ENCODE results near the gene URI1. TPM values are rescaled to one million over a fixed set of nuclear protein-coding genes. Genes with fewer than 3 reads are reported as not detected.
"Not testable (repeated sequence)": the region's sequence is repeated elsewhere in the genome, so short reads cannot be mapped to it uniquely, and the experiment has no call there.

The URI1 gene
- total and polyA plus RNA-seq, 2 donors (not counting 1 experiment from before 2014, with no cell fraction given), result 21.3 to 54.2 TPM

DNA sequence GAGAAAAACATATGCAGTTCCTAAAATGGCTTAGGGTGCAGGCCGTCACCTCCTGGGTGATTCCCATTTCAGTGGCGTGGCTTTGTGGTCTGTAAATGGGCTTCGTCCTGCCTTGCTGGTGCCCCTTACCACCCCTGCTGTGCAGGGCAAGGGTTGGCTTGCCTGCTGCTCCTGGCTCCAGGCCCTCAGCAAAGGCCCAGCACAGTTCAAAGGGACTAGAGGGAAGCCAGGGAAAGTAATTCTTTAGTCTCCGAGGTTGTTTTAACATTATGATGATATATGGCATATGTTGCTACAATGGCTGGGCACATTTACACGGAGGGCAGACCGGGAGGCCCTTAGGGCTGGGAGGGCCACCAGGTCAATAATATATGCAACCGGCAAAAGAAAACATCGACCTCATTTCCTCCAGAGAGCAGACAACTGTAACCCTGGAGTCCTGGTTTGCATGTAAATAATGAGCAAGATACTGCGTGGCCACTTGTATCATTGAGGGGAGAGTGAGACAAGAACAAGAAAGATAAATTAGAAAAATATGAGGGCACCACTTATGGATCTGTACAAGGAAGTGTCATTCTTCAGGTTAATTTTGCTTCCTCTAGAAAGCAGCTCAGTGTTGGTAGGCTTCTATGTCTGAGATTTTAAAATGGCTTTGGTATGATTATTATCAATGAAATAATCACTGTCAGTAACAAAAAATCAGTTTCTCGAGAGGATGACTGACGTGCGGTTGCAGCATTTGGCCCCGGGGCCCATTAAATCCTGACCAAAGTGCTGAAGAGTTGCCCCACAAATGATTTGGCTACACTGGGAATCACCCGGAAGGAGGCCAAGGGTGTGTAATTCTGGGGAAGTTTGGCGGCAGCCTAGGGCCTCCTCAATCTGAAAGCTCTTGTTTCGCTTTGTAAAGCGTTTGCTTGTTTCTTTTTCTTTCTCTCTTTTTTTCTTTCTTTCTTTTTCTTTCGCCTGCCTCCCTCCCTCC is 32.8 kb upstream of the URI1 start:
- ATAC-seq (ENCODE audit: low read depth) (no peak), DNase-seq (no peak)
- Histone ChIP-seq H2AFZ (ENCODE audit: insufficient read depth, low read depth, low read length, poor library complexity, severe bottlenecking) (no peak overlapping the region), H3K27ac (ENCODE audit: low read length in 2 of 2) (no peak overlapping the region), H3K36me3 (replicated peaks in 1 of 2; ENCODE audit: control extremely low read depth in 1 of 2, control insufficient read depth in 1 of 2, extremely low read depth in 1 of 2, insufficient read depth in 2 of 2, low read length in 1 of 2) (no peaks in the 10 kb centered on the region), H3K4me1 (ENCODE audit: control insufficient read depth in 2 of 2, insufficient read depth in 2 of 2, low read length in 2 of 2) (no peaks in the 10 kb centered on the region), H3K27me3 (replicated peaks in 1 of 4; ENCODE audit: control extremely low read depth in 1 of 4, control insufficient read depth in 3 of 4, insufficient read depth in 4 of 4, low read length in 3 of 4) (no peaks in the 10 kb centered on the region), H3K79me2 (ENCODE audit: control insufficient read depth, insufficient read depth, low read length) (no peaks in the 10 kb centered on the region), H3K4me2 (replicated peaks; ENCODE audit: low read depth, low read length, poor library complexity, severe bottlenecking) (no peak overlapping the region), H3K9me3 (ENCODE audit: control extremely low read depth in 1 of 3, control insufficient read depth in 2 of 3, insufficient read depth in 1 of 3, low read length in 2 of 3) (peaks cover 0 to 2% (median 0%) of the 10 kb centered on the region in 3 donors), H4K20me1 (ENCODE audit: control insufficient read depth, insufficient read depth, low read length, poor library complexity, severe bottlenecking) (no peaks in the 10 kb centered on the region), H3K9ac (ENCODE audit: low read length) (no peak overlapping the region), H3K4me3 (ENCODE audit: control extremely low read depth in 1 of 5, extremely low read depth in 1 of 5, insufficient read depth in 1 of 5, low read depth in 2 of 5, low read length in 4 of 5) (no peak overlapping the region)
- WGBS (ENCODE audit: insufficient coverage), result 93% methylated on average over 15 of the region's 18 CpGs
- Mint-ChIP-seq H3K27ac (no peak overlapping the region), H3K4me1 (no peaks in the 10 kb centered on the region), H3K9me3 (ENCODE audit: insufficient read depth) (no peaks in the 10 kb centered on the region), H3K4me3 (no peak overlapping the region), H3K27me3 (peaks cover 4% of the 10 kb centered on the region)
- CTCF ChIA-PET, result no interaction called here
- intact Hi-C loops (cut with micrococcal nuclease), result no loop called here
- POLR2A ChIA-PET, result no interaction called here
- TF ChIP-seq, protein P1, sequence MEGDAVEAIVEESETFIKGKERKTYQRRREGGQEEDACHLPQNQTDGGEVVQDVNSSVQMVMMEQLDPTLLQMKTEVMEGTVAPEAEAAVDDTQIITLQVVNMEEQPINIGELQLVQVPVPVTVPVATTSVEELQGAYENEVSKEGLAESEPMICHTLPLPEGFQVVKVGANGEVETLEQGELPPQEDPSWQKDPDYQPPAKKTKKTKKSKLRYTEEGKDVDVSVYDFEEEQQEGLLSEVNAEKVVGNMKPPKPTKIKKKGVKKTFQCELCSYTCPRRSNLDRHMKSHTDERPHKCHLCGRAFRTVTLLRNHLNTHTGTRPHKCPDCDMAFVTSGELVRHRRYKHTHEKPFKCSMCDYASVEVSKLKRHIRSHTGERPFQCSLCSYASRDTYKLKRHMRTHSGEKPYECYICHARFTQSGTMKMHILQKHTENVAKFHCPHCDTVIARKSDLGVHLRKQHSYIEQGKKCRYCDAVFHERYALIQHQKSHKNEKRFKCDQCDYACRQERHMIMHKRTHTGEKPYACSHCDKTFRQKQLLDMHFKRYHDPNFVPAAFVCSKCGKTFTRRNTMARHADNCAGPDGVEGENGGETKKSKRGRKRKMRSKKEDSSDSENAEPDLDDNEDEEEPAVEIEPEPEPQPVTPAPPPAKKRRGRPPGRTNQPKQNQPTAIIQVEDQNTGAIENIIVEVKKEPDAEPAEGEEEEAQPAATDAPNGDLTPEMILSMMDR (IDR thresholded peaks at IDR 0.05), result no peak
- TF ChIP-seq EZH2 (IDR thresholded peaks at IDR 0.05; ENCODE audit: borderline replicate concordance, insufficient read depth, low read depth, low read length, poor library complexity, severe bottlenecking), result no peak

DNA sequence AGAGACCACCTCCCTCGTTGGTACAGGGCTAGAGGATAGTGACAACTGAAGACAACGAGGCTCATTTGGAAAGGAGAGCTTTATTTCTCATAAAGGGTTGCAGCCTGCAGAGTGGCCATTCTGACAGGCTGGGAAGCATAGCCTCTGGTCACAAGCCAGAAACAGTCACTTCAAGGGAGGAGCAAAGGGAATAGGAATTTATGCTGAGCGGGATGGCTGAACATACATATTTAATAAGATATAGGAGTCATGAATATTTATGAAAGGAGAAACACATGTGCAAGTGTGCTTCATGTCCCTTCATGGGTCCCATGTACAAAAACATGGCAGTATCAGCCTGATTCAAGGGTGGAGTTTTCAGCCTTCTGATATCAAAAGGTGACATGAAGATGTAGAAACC is 27.1 kb upstream of the URI1 start:
- no peak overlapping the region for H3K4me3 Mint-ChIP-seq
- no peak overlapping the region for H3K27ac ChIP-seq (ENCODE audit: low read length in 2 of 2)
- no peak overlapping the region for H3K9ac ChIP-seq (ENCODE audit: low read length)
- no peaks in the 10 kb centered on the region for H4K20me1 ChIP-seq (ENCODE audit: control insufficient read depth, insufficient read depth, low read length, poor library complexity, severe bottlenecking)
- CTCF ChIA-PET, result no interaction called here
- no peak overlapping the region for H2AFZ ChIP-seq (ENCODE audit: insufficient read depth, low read depth, low read length, poor library complexity, severe bottlenecking)
- H3K27me3 ChIP-seq (replicated peaks in 1 of 4; ENCODE audit: control extremely low read depth in 1 of 4, control insufficient read depth in 3 of 4, insufficient read depth in 4 of 4, low read length in 3 of 4), result peaks cover 0 to 4% (median 0%) of the 10 kb centered on the region in 4 experiments
- no peak overlapping the region for H3K4me3 ChIP-seq (ENCODE audit: control extremely low read depth in 1 of 5, extremely low read depth in 1 of 5, insufficient read depth in 1 of 5, low read depth in 2 of 5, low read length in 4 of 5)
- H3K79me2 ChIP-seq (ENCODE audit: control insufficient read depth, insufficient read depth, low read length), result no peaks in the 10 kb centered on the region
- 76% methylated on average over 2 of the region's 3 CpGs for WGBS (ENCODE audit: insufficient coverage)
- H3K36me3 ChIP-seq (replicated peaks in 1 of 2; ENCODE audit: control extremely low read depth in 1 of 2, control insufficient read depth in 1 of 2, extremely low read depth in 1 of 2, insufficient read depth in 2 of 2, low read length in 1 of 2), result no peaks in the 10 kb centered on the region
- no peak overlapping the region for H3K4me2 ChIP-seq (replicated peaks; ENCODE audit: low read depth, low read length, poor library complexity, severe bottlenecking)
- no peaks in the 10 kb centered on the region for H3K9me3 ChIP-seq (ENCODE audit: control extremely low read depth in 1 of 3, control insufficient read depth in 2 of 3, insufficient read depth in 1 of 3, low read length in 2 of 3)
- H3K9me3 Mint-ChIP-seq (ENCODE audit: insufficient read depth), result no peaks in the 10 kb centered on the region
- intact Hi-C loops (cut with micrococcal nuclease), result no loop called here
- TF ChIP-seq, protein P1 (IDR thresholded peaks at IDR 0.05), result no peak
- TF ChIP-seq EZH2 (IDR thresholded peaks at IDR 0.05; ENCODE audit: borderline replicate concordance, insufficient read depth, low read depth, low read length, poor library complexity, severe bottlenecking), result no peak
- H3K27me3 Mint-ChIP-seq, result peaks cover 16% of the 10 kb centered on the region
- DNase-seq, result no peak
- POLR2A ChIA-PET, result interaction anchor here (0.6 kb wide), 1 partner anchor 216 kb away, joined by 3 read pairs; no protein-coding TSS in a partner anchor
- no peak for ATAC-seq (ENCODE audit: low read depth)
- no peaks in the 10 kb centered on the region for H3K4me1 ChIP-seq (ENCODE audit: control insufficient read depth in 2 of 2, insufficient read depth in 2 of 2, low read length in 2 of 2)
- H3K4me1 Mint-ChIP-seq, result peaks cover 2% of the 10 kb centered on the region
- H3K27ac Mint-ChIP-seq, result no peak overlapping the region

DNA sequence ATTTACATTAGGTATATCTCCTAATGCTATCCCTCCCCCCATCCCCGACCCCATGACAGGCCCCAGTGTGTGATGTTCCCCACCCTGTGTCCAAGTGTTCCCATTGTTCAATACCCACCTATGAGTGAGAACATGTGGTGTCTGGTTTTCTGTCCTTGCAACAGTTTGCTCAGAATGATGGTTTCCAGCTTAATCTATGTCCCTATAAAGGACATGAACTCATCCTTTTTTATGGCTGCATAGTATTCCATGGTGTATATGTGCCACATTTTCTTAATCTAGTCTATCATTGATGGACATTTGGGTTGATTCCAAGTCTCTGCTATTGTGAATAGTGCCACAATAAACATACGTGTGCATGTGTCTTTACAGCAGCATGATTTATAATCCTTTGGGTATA is 26.2 kb upstream of the URI1 start:
- H3K4me1 Mint-ChIP-seq; DNase-seq; H3K27me3 ChIP-seq (replicated peaks in 1 of 4; ENCODE audit: control extremely low read depth in 1 of 4, control insufficient read depth in 3 of 4, insufficient read depth in 4 of 4, low read length in 3 of 4); H3K4me1 ChIP-seq (ENCODE audit: control insufficient read depth in 2 of 2, insufficient read depth in 2 of 2, low read length in 2 of 2); POLR2A ChIA-PET; H3K4me3 ChIP-seq (ENCODE audit: control extremely low read depth in 1 of 5, extremely low read depth in 1 of 5, insufficient read depth in 1 of 5, low read depth in 2 of 5, low read length in 4 of 5); H3K9ac ChIP-seq (ENCODE audit: low read length); CTCF ChIA-PET; H3K4me3 Mint-ChIP-seq; H3K36me3 ChIP-seq (replicated peaks in 1 of 2; ENCODE audit: control extremely low read depth in 1 of 2, control insufficient read depth in 1 of 2, extremely low read depth in 1 of 2, insufficient read depth in 2 of 2, low read length in 1 of 2); H3K9me3 ChIP-seq (ENCODE audit: control extremely low read depth in 1 of 3, control insufficient read depth in 2 of 3, insufficient read depth in 1 of 3, low read length in 2 of 3); intact Hi-C loops (cut with micrococcal nuclease); H3K4me2 ChIP-seq (replicated peaks; ENCODE audit: low read depth, low read length, poor library complexity, severe bottlenecking); H4K20me1 ChIP-seq (ENCODE audit: control insufficient read depth, insufficient read depth, low read length, poor library complexity, severe bottlenecking); H3K9me3 Mint-ChIP-seq (ENCODE audit: insufficient read depth); H2AFZ ChIP-seq (ENCODE audit: insufficient read depth, low read depth, low read length, poor library complexity, severe bottlenecking); H3K27ac ChIP-seq (ENCODE audit: low read length in 2 of 2); H3K27ac Mint-ChIP-seq; H3K79me2 ChIP-seq (ENCODE audit: control insufficient read depth, insufficient read depth, low read length); ATAC-seq (ENCODE audit: low read depth): not testable (repeated sequence)
- peaks cover 16% of the 10 kb centered on the region for H3K27me3 Mint-ChIP-seq
- WGBS (ENCODE audit: insufficient coverage), result no CpG with 5 or more reads among the region's 2 CpGs
